HepG2 (cell line): ENCODE results near the gene FSD1. TPM values are rescaled to one million over a fixed set of nuclear protein-coding genes. Genes with fewer than 3 reads are reported as not detected.

Experiments used
- AFF4 ChIP-seq: sonication (generic); formaldehyde crosslinking; IDR thresholded peaks from 2 replicates; pipeline ENCODE4 v1.4.0; 2020; ENCODE audit warnings: missing genetic modification reagents
- ATF7-NPFF ChIP-seq: sonication (generic); formaldehyde crosslinking; IDR thresholded peaks from 2 replicates; pipeline ENCODE4 v1.8.1; 2023; ENCODE audit warnings: mild to moderate bottlenecking, low read depth, missing genetic modification reagents, moderate library complexity
- CENPBD1 ChIP-seq: sonication (generic); formaldehyde crosslinking; IDR thresholded peaks from 2 replicates; pipeline ENCODE4 v1.8.0; 2022; ENCODE audit warnings: missing genetic modification reagents, low read depth, mild to moderate bottlenecking, borderline replicate concordance
- CREB1 ChIP-seq, 2 experiments: fragments of 450-650 bp in 1 of 2; IDR thresholded peaks; 2 replicates each; pipeline ENCODE4 v1.6.1; 2016 to 2017; ENCODE audit warnings: control low read depth in 1 of 2, mild to moderate bottlenecking in 1 of 2, missing compliant biosample characterization in 1 of 2, missing genetic modification characterization in 1 of 2
- ELF1 ChIP-seq: sonication (generic); formaldehyde crosslinking; IDR thresholded peaks from 2 replicates; pipeline ENCODE4 v1.4.0; 2020; ENCODE audit warnings: missing genetic modification reagents
- FOXA3 ChIP-seq: IDR thresholded peaks from 2 replicates; pipeline ENCODE4 v1.6.1; 2016; ENCODE audit warnings: missing genetic modification reagents, missing compliant biosample characterization
- REL ChIP-seq: sonication (generic); formaldehyde crosslinking; conservative IDR thresholded peaks from 2 replicates; pipeline ENCODE4 v1.8.0; 2022; ENCODE audit warnings: mild to moderate bottlenecking, missing genetic modification reagents, moderate library complexity
- SALL1 ChIP-seq: sonication (generic); formaldehyde crosslinking; IDR thresholded peaks from 2 replicates; pipeline ENCODE4 v1.8.0; 2022; ENCODE audit warnings: mild to moderate bottlenecking, missing genetic modification reagents
- ZBTB33 ChIP-seq: sonication (generic); formaldehyde crosslinking; IDR thresholded peaks from 2 replicates; pipeline ENCODE4 v1.4.0; 2020; ENCODE audit warnings: missing genetic modification reagents
- ZNF431 ChIP-seq: sonication (generic); formaldehyde crosslinking; IDR thresholded peaks from 2 replicates; pipeline ENCODE4 v1.9.0; 2022; ENCODE audit warnings: missing genetic modification reagents, low read depth, mild to moderate bottlenecking, borderline replicate concordance
- ZNF563 ChIP-seq: sonication (generic); formaldehyde crosslinking; IDR thresholded peaks from 2 replicates; pipeline ENCODE4 v1.8.0; 2022; ENCODE audit warnings: mild to moderate bottlenecking, moderate library complexity, missing genetic modification reagents
- ZNF841 ChIP-seq: sonication (generic); formaldehyde crosslinking; IDR thresholded peaks from 2 replicates; pipeline ENCODE4 v1.8.1; 2023; ENCODE audit warnings: missing genetic modification reagents, borderline replicate concordance
- polyA plus RNA-seq, 8 experiments: library from polyadenylated mRNA; depleted of rRNA in 3 of 8; stranded (reverse) in 7 of 8; unstranded in 1 of 8; fragments of >200 nt; fragmentation: Illumina TruSeq in 4 of 8; extraction: Trizol in 4 of 8; gene quantifications; 2 replicates each; pipeline versions ENCODE4 v1.2.1 to v1.2.3, GENCODE V29; 2011 to 2016; ENCODE audit warnings: low read depth in 4 of 8, missing spikeins in 1 of 8, mixed read lengths in 1 of 8; ENCODE audit not compliant: insufficient read depth in 1 of 8
- total RNA-seq, 5 experiments: library from RNA; depleted of rRNA; stranded (reverse); fragments of >200 nt; fragmentation: Illumina TruSeq; extraction: Trizol; gene quantifications; 2 replicates each; pipeline ENCODE4 v1.2.3, GENCODE V29; 2016; ENCODE audit warnings: low read depth in 1 of 5

The FSD1 gene
- total and polyA plus RNA-seq, 2 of the 13 experiments (the other 11 are each of a cell fraction or from before 2014, with no cell fraction given) = 0.29 to 0.66 TPM

DNA sequence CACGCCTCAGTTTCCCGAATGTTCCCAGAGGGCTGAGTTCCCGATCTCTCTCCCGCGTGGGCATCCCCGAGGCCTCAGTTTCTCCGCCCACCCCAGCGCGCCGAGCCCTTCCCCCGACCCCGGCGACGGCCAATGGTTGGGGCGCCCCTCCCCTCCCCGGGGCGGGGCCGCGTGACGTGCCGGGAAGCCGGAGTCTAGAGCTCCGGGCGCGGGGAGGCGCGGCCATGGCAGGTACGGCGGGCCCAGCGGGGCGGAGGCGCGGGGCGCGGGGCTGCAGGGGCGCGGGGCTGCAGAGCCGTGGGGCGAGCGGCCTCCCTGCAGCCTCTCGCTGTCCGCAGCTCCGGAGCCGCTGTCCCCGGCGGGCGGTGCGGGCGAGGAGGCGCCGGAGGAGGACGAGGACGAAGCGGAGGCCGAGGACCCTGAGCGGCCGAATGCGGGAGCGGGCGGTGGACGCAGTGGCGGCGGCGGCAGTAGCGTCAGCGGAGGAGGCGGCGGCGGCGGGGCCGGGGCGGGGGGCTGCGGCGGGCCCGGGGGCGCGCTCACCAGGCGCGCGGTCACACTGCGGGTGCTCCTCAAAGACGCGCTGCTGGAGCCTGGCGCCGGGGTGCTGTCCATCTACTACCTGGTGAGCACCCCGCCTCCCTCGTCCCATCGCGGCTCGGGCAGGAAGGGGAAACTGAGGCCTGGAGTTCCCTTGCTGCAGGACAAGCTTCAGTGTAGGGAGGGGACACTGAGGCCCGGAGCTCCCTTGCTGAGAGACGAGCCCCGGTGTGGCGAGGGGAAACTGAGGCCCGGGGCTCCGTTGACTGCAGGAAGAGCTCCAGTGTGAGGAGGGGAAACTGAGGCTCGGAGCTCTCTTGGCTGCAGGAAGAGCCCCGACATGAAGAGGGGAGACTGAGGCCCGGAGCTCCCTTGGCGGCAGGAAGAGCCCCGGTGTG lies 39.2 kb downstream of the FSD1 start, which contains the start of gene MPND (continued):
- no peak for TF ChIP-seq AFF4 (CRISPR knock-in tag)
- 0 out of 2 replicates have a peak, but pooled peaks have one; percentile 59 for TF ChIP-seq ZNF841 (CRISPR knock-in tag)
- no peak for TF ChIP-seq CENPBD1 (CRISPR knock-in tag)
- 0 out of 2 replicates have a peak, but pooled peaks have one; percentile 0 for TF ChIP-seq ZBTB33
- TF ChIP-seq REL (CRISPR knock-in tag) = 0 out of 2 replicates have a peak, but pooled peaks have one; percentile 47
- TF ChIP-seq SALL1 (CRISPR knock-in tag) = peak; percentile 36; the same call in 1 of the 2 replicates
- 0 out of 2 replicates have a peak, but pooled peaks have one; percentile 18 for TF ChIP-seq FOXA3 (CRISPR knock-in tag)
- TF ChIP-seq CREB1 (IDR thresholded peaks at IDR 0.05) = peak; percentile 52
- TF ChIP-seq CREB1 (CRISPR knock-in tag; IDR thresholded peaks at IDR 0.05) = no peak
- TF ChIP-seq ZNF563 (CRISPR knock-in tag) = peak; percentile 13; the same call in 1 of the 2 replicates
- TF ChIP-seq ZNF431 = 0 out of 2 replicates have a peak, but pooled peaks have one; percentile 2
- TF ChIP-seq ELF1 (CRISPR knock-in tag) = no peak
- peak; percentile 68; the same call in 1 of the 2 replicates for TF ChIP-seq ATF7-NPFF (CRISPR knock-in tag)
